Astrocyte (in vitro differentiated cells and primary cell): Measurements from ENCODE around the gene POLR2F. TPM values are rescaled to one million over a fixed set of nuclear protein-coding genes. Genes with fewer than 3 reads are reported as not detected.
"Not testable (repeated sequence)": the region's sequence is repeated elsewhere in the genome, so short reads cannot be mapped to it uniquely, and the experiment has no call there.

Experiments
- DNase-seq: peaks from one replicate; pipeline ENCODE4 v3.0.0-alpha.2; 2010; ENCODE audit warnings: low read depth
- FAIRE-seq: peaks from 2 replicates; lab custom pipeline; 2011; peaks lifted over from hg19 to GRCh38; lab: Jason Lieb, UNC
- H2AFZ ChIP-seq: 2 replicates; pipeline ENCODE4 v1.6.0; 2012; ENCODE audit warnings: low read depth, low read length, inconsistent platforms
- H3K27ac ChIP-seq: 2 replicates; pipeline ENCODE4 v1.5.1; 2011; ENCODE audit warnings: low read depth, low read length, inconsistent platforms
- H3K27me3 ChIP-seq: 2 replicates; pipeline ENCODE4 v1.6.0; 2011; ENCODE audit warnings: low read length, inconsistent platforms; ENCODE audit not compliant: insufficient read depth
- H3K36me3 ChIP-seq: 2 replicates; pipeline ENCODE4 v1.5.1; 2011; ENCODE audit warnings: low read length, inconsistent platforms; ENCODE audit not compliant: insufficient read depth
- H3K4me1 ChIP-seq: 2 replicates; pipeline ENCODE4 v1.5.1; 2011; ENCODE audit warnings: low read length, inconsistent platforms; ENCODE audit not compliant: insufficient read depth
- H3K4me2 ChIP-seq: 2 replicates; pipeline ENCODE4 v1.6.0; 2012; ENCODE audit warnings: low read length, inconsistent platforms
- H3K4me3 ChIP-seq: 2 replicates; pipeline ENCODE4 v1.5.1; 2011; ENCODE audit warnings: low read depth, mild to moderate bottlenecking, low read length, inconsistent platforms; ENCODE audit not compliant: insufficient read depth
- H3K79me2 ChIP-seq: 2 replicates; pipeline ENCODE4 v1.6.0; 2012; ENCODE audit warnings: mild to moderate bottlenecking, low read length, inconsistent platforms; ENCODE audit not compliant: insufficient read depth
- H3K9ac ChIP-seq: 2 replicates; pipeline ENCODE4 v1.6.0; 2012; ENCODE audit warnings: mild to moderate bottlenecking, low read length, inconsistent platforms
- H3K9me3 ChIP-seq: 2 replicates; pipeline ENCODE4 v1.5.1; 2012; ENCODE audit warnings: low read depth, mild to moderate bottlenecking, low read length, inconsistent platforms; ENCODE audit not compliant: insufficient read depth
- H4K20me1 ChIP-seq: 2 replicates; pipeline ENCODE4 v1.6.0; 2012; ENCODE audit warnings: low read length, inconsistent platforms; ENCODE audit not compliant: insufficient read depth
- H3K27ac Mint-ChIP-seq: one replicate; pipeline ENCODE4 v1.8.0; 2021; ENCODE audit warnings: mild to moderate bottlenecking, mixed read lengths; ENCODE audit not compliant: unreplicated experiment
- H3K27me3 Mint-ChIP-seq: one replicate; pipeline ENCODE4 v1.8.0; 2021; ENCODE audit warnings: low read depth, mixed read lengths; ENCODE audit not compliant: unreplicated experiment
- H3K36me3 Mint-ChIP-seq: one replicate; pipeline ENCODE4 v1.8.0; 2021; ENCODE audit warnings: low read depth, mixed read lengths; ENCODE audit not compliant: unreplicated experiment
- H3K4me1 Mint-ChIP-seq: one replicate; pipeline ENCODE4 v1.8.0; 2021; ENCODE audit warnings: low read depth, mixed read lengths; ENCODE audit not compliant: unreplicated experiment
- H3K4me3 Mint-ChIP-seq: one replicate; pipeline ENCODE4 v1.8.0; 2021; ENCODE audit warnings: mild to moderate bottlenecking, moderate library complexity, mixed read lengths; ENCODE audit not compliant: unreplicated experiment
- H3K9me3 Mint-ChIP-seq: one replicate; pipeline ENCODE4 v1.8.0; 2021; ENCODE audit warnings: mild to moderate bottlenecking, mixed read lengths; ENCODE audit not compliant: unreplicated experiment
- CTCF ChIP-seq: IDR thresholded peaks from 2 replicates; pipeline ENCODE4 v1.5.1; 2011; ENCODE audit warnings: low read depth, mild to moderate bottlenecking, inconsistent platforms, low read length, moderate library complexity; ENCODE audit not compliant: insufficient read depth
- EZH2 ChIP-seq: IDR thresholded peaks from 2 replicates; pipeline ENCODE4 v1.6.1; 2012; ENCODE audit warnings: mild to moderate bottlenecking, low read length, inconsistent platforms; ENCODE audit not compliant: insufficient read depth
- total RNA-seq: library from RNA; stranded (reverse); gene quantifications from 2 replicates; pipeline ENCODE4 v1.2.1, GENCODE V29; 2021

The POLR2F gene
- total RNA-seq, 1 donor from 2014 or later: 149 TPM

GRCh38 chr22:37951305-37951704 is 2.2 kb upstream of the POLR2F start:
- no peak overlapping the region for H3K27ac Mint-ChIP-seq
- no peaks in the 10 kb centered on the region for H3K9me3 Mint-ChIP-seq
- H3K4me1 ChIP-seq: peaks cover 10% of the 10 kb centered on the region
- H4K20me1 ChIP-seq: peaks cover 4% of the 10 kb centered on the region
- no peaks in the 10 kb centered on the region for H3K27me3 ChIP-seq
- H3K4me3 ChIP-seq: no peak overlapping the region
- no peak overlapping the region for H3K4me2 ChIP-seq
- no peak overlapping the region for H3K27ac ChIP-seq
- H3K36me3 Mint-ChIP-seq: no peaks in the 10 kb centered on the region
- DNase-seq (no peak), FAIRE-seq (no peak)
- H3K4me3 Mint-ChIP-seq: no peak overlapping the region
- H2AFZ ChIP-seq: no peak overlapping the region
- no peaks in the 10 kb centered on the region for H3K36me3 ChIP-seq
- no peaks in the 10 kb centered on the region for H3K9me3 ChIP-seq
- H3K79me2 ChIP-seq: peaks cover 26% of the 10 kb centered on the region
- TF ChIP-seq EZH2 (no peak), CTCF (no peak)
- H3K27me3 Mint-ChIP-seq: no peaks in the 10 kb centered on the region
- no peaks in the 10 kb centered on the region for H3K4me1 Mint-ChIP-seq
- no peak overlapping the region for H3K9ac ChIP-seq

- H3K9me3 ChIP-seq, H3K27me3 ChIP-seq, H3K9me3 Mint-ChIP-seq, DNase-seq, H3K36me3 Mint-ChIP-seq, FAIRE-seq, H3K4me1 Mint-ChIP-seq, H3K27me3 Mint-ChIP-seq: not testable (repeated sequence)
- H3K36me3 ChIP-seq: peaks cover 11% of the 10 kb centered on the region
- Mint-ChIP-seq H3K4me3 (peak overlapping the region; percentile 98), H3K27ac (peak overlapping the region; percentile 97)
- H3K4me1 ChIP-seq: peaks cover 10% of the 10 kb centered on the region
- H3K4me2 ChIP-seq: peak overlapping the region; percentile 98
- H3K9ac ChIP-seq: peak overlapping the region; percentile 97
- peak overlapping the region; percentile 97 for H3K4me3 ChIP-seq
- peak overlapping the region; percentile 98 for H2AFZ ChIP-seq
- H3K27ac ChIP-seq: peak overlapping the region; percentile 49
- H3K79me2 ChIP-seq: peaks cover 36% of the 10 kb centered on the region
- H4K20me1 ChIP-seq: peaks cover 15% of the 10 kb centered on the region
These were observed 870 bp upstream of the POLR2F start for GRCh38 chr22:37952629-37953028.

GRCh38 chr22:37953062-37953436 is 450 bp upstream of the POLR2F start:
- TF ChIP-seq EZH2 (no peak), CTCF (no peak)
- H3K27me3 ChIP-seq: no peaks in the 10 kb centered on the region
- peak overlapping the region; percentile 49 for H3K27ac ChIP-seq
- no peaks in the 10 kb centered on the region for H3K27me3 Mint-ChIP-seq
- H2AFZ ChIP-seq: peak overlapping the region; percentile 98
- peak overlapping the region; percentile 97 for H3K4me3 ChIP-seq
- peaks cover 19% of the 10 kb centered on the region for H4K20me1 ChIP-seq
- H3K9ac ChIP-seq: peak overlapping the region; percentile 97
- no peak for DNase-seq
- peaks cover 3% of the 10 kb centered on the region for H3K4me1 Mint-ChIP-seq
- peaks cover 40% of the 10 kb centered on the region for H3K79me2 ChIP-seq
- H3K27ac Mint-ChIP-seq: peak overlapping the region; percentile 97
- no peaks in the 10 kb centered on the region for H3K9me3 ChIP-seq
- H3K4me2 ChIP-seq: peak overlapping the region; percentile 98
- H3K4me3 Mint-ChIP-seq: peak overlapping the region; percentile 98
- no peaks in the 10 kb centered on the region for H3K9me3 Mint-ChIP-seq
- H3K36me3 Mint-ChIP-seq: peaks cover 2% of the 10 kb centered on the region
- H3K4me1 ChIP-seq: peaks cover 10% of the 10 kb centered on the region
- H3K36me3 ChIP-seq: peaks cover 12% of the 10 kb centered on the region
- no peak for FAIRE-seq
